Chondrocyte (in vitro differentiated cells): ENCODE results near the gene PIGP. TPM values are rescaled to one million over a fixed set of nuclear protein-coding genes. Genes with fewer than 3 reads are reported as not detected.

Experiments
- DNase-seq: peaks from one replicate; pipeline ENCODE4 v3.0.0; 2021; ENCODE audit warnings: mixed read lengths, low spot score
- H3K27ac Mint-ChIP-seq: one replicate; pipeline ENCODE4 v1.8.0; 2021; ENCODE audit warnings: mild to moderate bottlenecking, moderate library complexity, mixed read lengths; ENCODE audit not compliant: unreplicated experiment
- H3K27me3 Mint-ChIP-seq: 2 replicates; pipeline ENCODE4 v1.8.0; 2021; ENCODE audit warnings: low read depth, mixed read lengths
- H3K36me3 Mint-ChIP-seq: 2 replicates; pipeline ENCODE4 v1.8.0; 2021; ENCODE audit warnings: low read depth, mixed read lengths
- H3K4me1 Mint-ChIP-seq: 2 replicates; pipeline ENCODE4 v1.8.0; 2021; ENCODE audit warnings: low read depth, mild to moderate bottlenecking, mixed read lengths
- H3K4me3 Mint-ChIP-seq: one replicate; pipeline ENCODE4 v1.8.0; 2021; ENCODE audit warnings: mild to moderate bottlenecking, moderate library complexity, mixed read lengths; ENCODE audit not compliant: unreplicated experiment
- H3K9me3 Mint-ChIP-seq: 2 replicates; pipeline ENCODE4 v1.8.0; 2021; ENCODE audit warnings: low read depth, mixed read lengths
- CTCF ChIP-seq: fragments of 200-600 bp; sonication (generic); IDR thresholded peaks from 2 replicates; pipeline ENCODE4 v1.5.0; 2021; ENCODE audit warnings: antibody characterized with exemption, mild to moderate bottlenecking, moderate library complexity
- total RNA-seq: library from RNA; stranded (reverse); gene quantifications from 3 replicates; pipeline ENCODE4 v1.2.1, GENCODE V29; 2021

The PIGP gene
- total RNA-seq, 1 donor from 2014 or later = 15.0 TPM

GRCh38 chr21:37093977-37094376, 21.1 kb upstream of the PIGP start:
- no peak for DNase-seq
- Mint-ChIP-seq H3K9me3 (no peaks in the 10 kb centered on the region), H3K36me3 (peaks cover 19% of the 10 kb centered on the region), H3K4me3 (no peak overlapping the region), H3K27ac (no peak overlapping the region), H3K4me1 (peaks cover 8% of the 10 kb centered on the region), H3K27me3 (no peaks in the 10 kb centered on the region)
- TF ChIP-seq CTCF = no peak

- no peaks in the 10 kb centered on the region for H3K36me3 Mint-ChIP-seq
- no peaks in the 10 kb centered on the region for H3K27me3 Mint-ChIP-seq
- no peak for DNase-seq
- no peak for TF ChIP-seq CTCF
- H3K9me3 Mint-ChIP-seq = no peaks in the 10 kb centered on the region
- H3K4me1 Mint-ChIP-seq = peaks cover 23% of the 10 kb centered on the region
- no peak overlapping the region for H3K27ac Mint-ChIP-seq
- no peak overlapping the region for H3K4me3 Mint-ChIP-seq
Measured at GRCh38 chr21:37088186-37088735, 15.4 kb upstream of the PIGP start.

- Mint-ChIP-seq H3K27ac (no peak overlapping the region), H3K9me3 (no peaks in the 10 kb centered on the region), H3K36me3 (no peaks in the 10 kb centered on the region), H3K4me3 (no peak overlapping the region), H3K4me1 (peaks cover 26% of the 10 kb centered on the region), H3K27me3 (no peaks in the 10 kb centered on the region)
- TF ChIP-seq CTCF = peak; percentile 76
- DNase-seq = no peak
Measured at GRCh38 chr21:37087188-37087587, 14.3 kb upstream of the PIGP start.

GRCh38 chr21:37085726-37086125, 12.9 kb upstream of the PIGP start:
- Mint-ChIP-seq H3K4me1 (peaks cover 27% of the 10 kb centered on the region), H3K27ac (no peak overlapping the region), H3K27me3 (no peaks in the 10 kb centered on the region), H3K36me3 (peaks cover 1% of the 10 kb centered on the region), H3K4me3 (no peak overlapping the region), H3K9me3 (no peaks in the 10 kb centered on the region)
- no peak for TF ChIP-seq CTCF
- DNase-seq = no peak

- Mint-ChIP-seq H3K9me3 (peaks cover 4% of the 10 kb centered on the region), H3K27me3 (no peaks in the 10 kb centered on the region), H3K4me1 (peaks cover 45% of the 10 kb centered on the region), H3K36me3 (peaks cover 1% of the 10 kb centered on the region), H3K4me3 (no peak overlapping the region), H3K27ac (no peak overlapping the region)
- DNase-seq = no peak
- no peak for TF ChIP-seq CTCF
Measured at GRCh38 chr21:37082856-37083528, 10.1 kb upstream of the PIGP start.
